NCI-H526 (cell line): Measurements from ENCODE around the gene IL4.
"Not testable (repeated sequence)": the region's sequence is repeated elsewhere in the genome, so short reads cannot be mapped to it uniquely, and the experiment has no call there.

Experiments
- DNase-seq, 2 experiments: peaks; one replicate each; lab custom pipeline; 2025; lab: John Stamatoyannopoulos, UW

Gene IL4

DNA sequence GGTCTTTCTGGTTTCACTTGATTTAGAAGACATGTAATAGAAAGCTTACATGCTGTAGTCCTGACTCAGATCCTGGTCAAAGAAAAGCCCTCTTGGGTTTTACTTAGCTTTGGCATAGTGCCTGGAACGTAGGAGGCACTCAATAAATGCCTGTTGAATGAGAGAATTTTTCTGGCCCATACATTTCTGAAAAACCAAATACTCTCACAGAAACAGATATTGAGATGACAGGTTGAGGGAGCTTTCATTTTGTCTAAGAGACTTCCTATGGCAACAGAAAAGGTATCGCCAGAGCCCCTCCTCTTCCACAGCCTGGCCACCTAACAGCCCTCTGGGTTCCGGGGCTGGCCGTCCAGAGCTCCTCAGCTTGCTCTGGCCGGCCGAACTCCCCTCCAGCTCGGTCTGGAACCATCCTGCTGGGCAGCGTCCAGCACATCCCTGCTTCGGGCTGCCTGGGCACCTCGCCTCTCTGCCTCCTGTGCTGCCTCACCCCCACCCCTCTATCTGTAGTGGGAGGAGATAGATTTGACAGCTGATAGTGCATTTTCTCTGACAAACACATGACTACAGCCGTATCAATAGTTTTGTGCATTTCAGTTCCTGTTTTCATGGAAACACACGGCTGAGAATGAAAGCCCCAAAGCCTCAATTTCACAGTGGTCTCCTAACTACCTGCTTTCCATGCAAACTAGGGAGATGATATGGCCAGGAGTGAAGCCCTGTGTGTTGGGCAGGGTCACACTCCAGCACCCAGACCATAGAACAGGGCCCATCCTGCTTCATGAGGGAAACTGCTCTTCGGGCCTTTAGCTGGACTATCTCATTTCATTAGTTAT, 1.1 kb downstream of the IL4 start:
- no peak for DNase-seq

DNA sequence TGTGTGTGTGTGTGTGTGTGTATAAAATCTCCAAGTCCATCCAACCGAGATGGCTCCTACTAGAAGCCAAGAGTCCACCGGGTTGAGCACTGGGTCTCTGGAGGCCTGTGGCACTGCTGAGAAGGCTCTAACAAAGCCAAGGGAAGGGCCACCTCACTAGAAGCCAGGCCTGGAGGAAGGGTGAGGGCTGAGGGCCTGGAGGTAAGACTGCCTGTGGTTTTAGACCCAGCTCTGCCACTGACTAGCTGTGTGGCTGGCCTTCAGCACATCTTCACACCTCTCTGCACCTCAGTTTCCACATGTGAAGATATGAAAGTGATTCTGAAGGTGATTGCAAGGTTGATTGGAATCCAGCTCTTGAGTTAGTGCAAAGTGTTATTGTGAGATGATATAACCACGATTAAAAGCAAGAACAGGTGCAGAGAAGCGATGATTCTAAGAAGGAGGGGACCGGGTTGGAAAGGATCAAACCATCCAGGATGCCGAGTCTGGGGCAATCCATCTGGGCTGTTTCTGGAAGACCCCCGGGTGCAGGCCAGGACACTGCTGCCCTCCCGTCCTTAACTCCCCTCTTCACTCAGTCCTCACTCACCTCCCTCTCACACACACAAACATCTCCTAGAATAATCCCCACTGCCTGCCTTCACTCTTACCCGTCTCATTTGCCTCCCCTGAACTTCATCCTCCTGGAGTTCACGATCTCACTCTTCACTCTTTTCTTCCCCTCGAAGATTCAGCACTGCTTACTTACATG, 2.3 kb downstream of the IL4 start:
- no peak for DNase-seq

DNA sequence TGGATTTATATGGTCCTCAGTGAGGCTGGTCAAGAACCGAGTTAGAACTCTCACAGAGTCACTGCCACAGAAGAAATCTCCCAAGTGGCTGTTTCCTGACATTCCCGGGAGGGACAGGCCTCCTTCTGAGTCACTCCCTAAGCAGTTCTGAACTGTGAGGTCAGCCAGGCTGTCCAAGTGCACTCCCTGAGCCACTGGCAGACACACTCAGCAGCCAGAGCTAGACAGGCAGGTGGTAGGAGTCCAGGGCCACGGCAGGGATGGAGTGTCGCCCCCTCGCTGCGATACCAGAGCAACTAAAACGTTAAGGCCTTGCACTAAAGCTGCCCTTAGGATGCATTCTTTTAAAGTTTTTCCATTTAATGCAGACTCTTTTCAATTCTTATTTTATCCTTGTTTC, 3.4 kb downstream of the IL4 start:
- no peak for DNase-seq

DNA sequence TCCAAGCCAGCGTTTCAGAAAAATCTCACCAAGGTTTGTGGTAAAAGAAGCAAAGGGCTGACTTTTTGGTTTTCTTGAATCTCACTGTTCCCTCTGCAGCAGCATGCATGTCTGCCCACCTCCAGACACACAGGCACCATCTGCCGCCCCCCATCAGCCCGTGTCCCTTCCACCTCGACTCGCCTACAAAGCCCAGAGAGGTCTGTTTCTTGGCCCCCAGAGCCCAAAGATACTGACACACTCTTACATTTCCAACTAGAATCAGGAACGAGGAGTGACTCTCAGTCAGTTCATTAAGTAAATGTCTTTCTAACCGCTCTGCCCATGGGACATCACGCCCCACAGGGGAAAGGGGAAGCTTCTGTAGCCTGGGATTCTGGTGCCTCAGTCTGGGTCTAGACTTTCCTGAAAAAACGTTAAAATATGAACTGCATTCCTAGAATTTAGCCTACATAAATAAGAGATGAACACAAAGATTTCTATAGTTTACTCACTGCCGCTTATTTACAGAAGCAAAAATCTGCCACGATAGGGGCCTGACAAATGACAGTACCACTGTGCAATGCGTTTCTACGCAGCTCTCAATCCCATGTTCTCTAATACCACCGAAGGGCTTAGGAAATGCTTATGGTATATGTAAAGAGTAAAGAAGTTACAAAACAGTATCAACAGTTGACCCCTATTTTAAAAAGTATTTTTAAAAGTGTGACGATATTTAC, 4.1 kb downstream of the IL4 start:
- no peak for DNase-seq

DNA sequence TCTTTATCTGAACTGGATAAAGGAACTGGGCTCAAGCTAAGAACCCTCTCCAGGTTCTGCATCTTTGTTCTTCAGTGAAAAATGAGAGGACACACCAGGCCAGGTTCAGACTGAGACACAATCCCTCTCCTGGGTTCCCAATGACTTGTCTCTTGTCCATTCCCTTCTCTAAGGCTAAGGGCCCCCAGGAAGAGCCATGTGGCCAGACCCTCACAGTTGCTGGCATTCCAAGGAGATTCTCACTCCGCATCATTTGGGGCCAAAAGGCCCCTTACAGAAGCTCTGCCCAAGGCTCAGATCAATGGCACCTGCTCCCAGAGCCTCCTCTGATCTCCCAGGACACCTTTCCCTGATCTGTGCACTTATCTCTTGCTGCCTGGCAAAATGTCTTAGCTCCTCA, 4.9 kb downstream of the IL4 start:
- DNase-seq = no peak

DNA sequence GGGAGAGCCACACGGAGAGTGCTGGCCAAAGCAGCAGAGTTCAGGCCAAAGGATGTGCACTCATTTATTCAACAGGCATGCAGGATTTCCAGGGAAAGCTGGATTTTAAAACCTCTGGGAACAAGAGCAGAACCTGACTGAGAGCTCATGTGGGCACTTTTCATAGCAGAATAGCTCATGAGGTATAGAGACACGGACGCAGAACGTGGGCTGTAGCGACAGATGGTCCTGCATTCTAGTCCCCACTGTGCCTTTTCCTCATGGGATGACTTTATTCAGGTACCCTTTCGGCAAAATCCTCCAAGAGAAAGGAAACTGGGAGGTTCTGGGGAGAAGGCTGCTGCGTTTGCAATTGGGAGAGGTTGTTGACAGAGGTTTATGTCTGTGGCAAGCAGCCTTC, 5.4 kb downstream of the IL4 start:
- DNase-seq = no peak

DNA sequence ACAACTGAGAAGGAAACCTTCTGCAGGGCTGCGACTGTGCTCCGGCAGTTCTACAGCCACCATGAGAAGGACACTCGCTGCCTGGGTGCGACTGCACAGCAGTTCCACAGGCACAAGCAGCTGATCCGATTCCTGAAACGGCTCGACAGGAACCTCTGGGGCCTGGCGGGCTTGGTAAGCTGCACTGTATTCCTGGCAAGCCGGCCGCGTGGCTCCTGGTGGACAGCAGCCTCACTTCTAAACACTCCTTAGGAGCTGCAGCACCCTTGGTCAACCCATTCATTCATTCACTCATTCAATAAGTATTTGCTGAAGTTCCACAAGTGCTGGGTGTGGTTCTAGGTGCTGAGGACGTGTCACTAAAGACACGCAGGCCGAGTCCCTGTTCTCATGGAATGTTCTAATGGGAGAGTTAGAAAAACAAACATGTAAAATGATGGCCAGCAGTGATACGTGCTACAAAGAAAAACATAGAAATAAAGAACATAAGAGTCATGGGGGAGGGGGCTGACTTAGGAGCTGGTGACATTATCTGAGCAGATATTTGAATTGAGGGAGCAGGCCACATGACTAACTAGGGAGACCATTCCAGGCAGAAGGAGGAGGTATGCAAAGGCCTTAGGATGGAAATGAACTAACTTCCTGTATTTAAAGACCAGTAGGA, 6.1 kb downstream of the IL4 start:
- DNase-seq = no peak

DNA sequence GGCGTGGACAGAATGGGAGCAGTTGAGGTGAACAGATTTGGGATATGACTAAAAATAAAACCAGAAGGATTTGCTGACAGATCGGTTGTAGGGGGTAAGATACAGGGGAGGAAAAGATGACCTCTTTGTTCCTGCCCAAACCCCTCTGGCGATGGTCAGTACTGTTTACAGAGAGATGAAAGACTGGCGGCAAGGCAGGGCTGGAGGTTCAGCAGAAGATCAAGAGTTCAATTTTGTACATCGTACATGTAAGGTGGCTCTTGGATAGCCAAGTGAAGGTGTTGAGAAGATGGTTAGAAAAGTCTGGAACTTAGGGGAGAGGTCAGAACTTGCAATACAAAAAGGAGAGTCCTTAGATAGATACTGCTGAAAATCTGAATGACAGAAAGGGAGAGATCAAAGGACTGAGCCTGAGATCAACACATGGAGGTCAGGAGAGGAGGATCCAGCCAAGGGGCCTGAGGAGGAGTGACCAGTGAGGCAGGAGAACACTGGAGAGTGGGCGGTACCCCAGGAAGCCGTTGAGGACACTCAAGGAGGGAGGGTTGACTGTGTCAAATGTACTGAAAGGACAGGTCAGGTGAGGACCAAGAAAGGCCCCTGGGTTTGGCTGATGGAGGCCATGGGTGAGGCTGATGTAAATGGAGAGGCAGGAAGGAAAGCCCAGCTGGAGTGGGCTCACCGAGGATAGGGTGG, 7.1 kb downstream of the IL4 start:
- DNase-seq = no peak

DNA sequence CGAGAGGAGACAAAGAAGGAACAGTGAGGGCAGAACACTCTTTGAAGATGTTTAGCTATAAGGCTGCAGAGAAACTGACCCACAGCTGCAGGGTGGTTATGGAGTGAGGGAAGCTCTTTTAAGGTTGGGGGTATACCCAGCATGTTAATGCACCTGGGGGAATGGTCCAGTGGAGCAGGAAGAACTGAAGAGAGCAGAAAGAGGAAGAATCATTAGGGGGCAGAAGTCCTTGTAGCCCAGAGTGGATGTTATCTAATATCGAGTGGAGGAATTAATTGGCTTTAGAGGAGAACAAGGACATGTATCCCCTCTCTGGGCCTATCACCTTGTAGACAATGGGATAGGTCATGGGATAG, 7.7 kb downstream of the IL4 start:
- no peak for DNase-seq

DNA sequence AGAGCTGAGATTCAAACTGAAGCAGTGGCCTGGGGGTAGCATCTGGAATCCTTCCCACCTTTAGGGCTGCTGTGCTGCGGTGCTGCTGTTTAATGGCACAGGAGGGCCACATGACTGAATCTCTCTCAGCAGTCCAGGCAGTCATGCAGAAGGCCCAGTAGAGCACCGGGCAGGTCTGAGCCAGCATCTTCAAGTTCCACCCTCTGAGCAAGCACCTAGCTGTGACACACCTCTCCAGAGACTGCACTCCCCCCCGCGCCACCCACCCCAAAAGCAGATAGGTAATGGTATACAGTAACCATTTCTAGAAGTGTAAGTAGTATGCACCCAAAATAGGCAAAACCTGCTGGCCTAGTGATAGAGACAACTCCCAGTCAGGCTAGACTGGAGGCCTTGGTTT, 8.2 kb downstream of the IL4 start:
- no peak for DNase-seq

DNA sequence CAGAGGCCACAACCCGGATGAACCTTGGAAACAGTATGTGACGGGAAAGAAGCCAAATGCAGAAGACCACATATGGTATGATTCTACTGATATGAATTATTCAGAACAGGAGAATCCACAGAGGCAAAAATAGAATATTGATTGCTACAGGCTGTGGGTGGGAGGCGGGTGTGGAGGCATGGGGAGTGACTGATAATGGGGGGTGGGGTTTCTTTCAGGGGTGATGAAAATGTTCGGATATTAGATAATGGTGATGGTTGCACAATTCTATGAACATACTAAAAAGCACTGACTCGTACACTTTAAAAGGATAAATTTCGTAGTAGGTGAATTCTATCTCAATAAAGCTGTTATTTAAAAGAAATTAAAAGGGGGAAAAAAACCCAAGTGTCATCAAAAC, 10.7 kb downstream of the IL4 start:
- no peak for DNase-seq

DNA sequence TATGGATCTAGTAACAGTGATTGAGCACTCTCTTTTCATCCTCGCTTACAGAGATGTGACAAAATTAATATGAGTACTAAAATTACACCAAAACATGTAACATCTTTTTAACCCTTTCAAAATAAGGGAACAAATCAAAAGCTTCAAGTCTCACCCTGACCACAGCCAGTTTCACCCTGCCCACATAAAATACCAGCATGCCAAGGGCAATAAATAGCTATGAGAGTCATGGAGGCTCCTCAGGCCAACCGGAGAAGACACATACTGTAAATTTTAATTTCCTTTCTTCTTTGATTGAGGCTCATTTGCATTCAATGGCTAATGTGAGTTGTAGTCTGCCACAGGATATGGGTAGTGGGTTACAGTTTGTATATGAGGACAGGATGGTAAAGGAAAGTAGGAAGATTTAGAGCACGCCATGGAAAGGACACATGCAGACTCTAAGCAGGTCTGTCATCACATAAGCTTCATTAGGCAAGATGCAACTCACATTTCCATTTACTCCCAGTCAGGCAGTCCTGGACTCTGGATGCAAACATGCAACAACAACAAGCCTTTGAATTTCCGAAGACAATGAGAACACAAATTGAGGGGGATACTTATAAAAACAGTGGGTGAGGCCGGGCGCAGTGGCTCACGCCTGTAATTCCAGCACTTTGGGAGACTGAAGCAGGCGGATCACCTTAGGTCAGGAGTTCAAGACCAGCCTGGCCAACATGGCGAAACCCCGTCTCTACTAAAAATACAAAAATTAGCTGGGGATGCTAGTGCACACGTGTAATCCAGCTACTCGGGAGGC, 11.3 kb downstream of the IL4 start:
- DNase-seq = no peak

DNA sequence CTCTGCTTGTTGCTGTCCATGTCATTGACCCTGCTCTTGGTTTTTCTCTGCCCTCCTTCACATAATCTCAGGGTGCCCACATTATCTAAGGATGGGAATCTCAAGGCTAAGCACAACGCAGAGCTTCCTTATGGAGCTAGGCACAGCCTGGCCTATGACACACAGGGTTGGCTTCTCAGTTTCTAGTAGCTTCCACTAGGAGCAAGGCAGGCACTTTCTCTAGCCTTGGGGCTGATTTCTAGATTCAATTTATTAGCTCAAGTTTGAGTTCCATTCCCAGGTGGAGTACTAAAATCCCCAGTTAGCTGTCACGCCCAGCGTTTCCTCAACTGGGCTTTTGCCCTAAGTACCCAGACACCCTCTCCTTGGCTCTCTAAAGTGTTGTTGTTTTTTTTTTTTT, 12.4 kb downstream of the IL4 start:
- no peak for DNase-seq

DNA sequence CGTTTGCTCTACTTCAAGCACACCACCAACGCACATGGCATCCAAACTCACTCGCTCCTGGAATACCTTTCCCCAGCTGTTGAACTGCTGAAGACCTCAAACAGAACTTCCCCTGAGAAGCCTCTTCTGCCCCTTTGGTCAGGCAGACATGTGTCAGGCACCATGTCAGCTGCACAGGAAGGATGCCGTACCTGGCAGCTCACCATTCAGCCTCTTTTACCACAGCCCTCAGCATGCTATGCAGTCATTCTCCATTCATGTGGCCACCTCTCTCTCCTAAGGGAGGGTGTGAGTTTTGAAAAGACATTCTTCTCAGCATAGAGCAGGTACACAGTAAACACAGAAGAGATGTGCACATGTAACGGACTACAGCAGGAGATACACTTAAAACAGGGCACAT, 14.2 kb downstream of the IL4 start:
- DNase-seq = no peak

DNA sequence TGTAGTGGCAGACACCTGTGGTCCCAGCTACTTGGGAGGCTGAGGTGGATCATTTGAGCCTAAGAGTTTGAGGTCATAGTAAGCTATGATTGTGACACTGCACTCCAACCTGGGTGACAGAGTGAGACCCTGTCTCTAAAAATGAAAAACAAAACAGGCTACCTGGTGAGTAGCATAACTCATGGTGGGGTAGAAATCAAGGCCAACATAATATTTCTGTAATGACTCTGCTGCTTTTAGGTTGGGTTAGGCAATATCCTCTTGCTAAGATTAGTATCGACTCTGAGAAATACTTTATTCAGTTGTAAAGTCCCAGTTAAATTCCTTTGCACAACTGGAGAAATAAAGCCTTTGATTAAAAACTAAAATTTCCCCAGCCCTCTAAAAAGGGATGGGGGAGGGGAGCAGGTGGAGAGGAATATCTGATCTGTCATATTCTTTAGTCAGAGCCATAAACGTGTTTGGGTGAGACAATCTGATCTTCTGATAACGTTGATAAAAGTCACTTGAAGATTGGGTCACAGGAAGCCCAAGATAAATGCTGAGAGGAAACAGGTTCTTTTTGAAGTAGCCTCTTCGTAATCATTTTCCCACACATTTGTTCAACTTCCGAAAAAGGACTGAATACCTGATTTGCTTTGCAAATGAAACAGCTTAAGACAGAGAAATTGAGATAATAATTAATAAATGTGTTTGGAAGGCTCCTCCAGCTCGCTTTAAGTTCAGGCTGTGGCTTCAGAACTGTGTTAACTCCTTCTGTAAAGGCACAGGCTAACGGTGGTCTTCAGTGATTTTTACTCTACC, 14.9 kb downstream of the IL4 start:
- DNase-seq = no peak

DNA sequence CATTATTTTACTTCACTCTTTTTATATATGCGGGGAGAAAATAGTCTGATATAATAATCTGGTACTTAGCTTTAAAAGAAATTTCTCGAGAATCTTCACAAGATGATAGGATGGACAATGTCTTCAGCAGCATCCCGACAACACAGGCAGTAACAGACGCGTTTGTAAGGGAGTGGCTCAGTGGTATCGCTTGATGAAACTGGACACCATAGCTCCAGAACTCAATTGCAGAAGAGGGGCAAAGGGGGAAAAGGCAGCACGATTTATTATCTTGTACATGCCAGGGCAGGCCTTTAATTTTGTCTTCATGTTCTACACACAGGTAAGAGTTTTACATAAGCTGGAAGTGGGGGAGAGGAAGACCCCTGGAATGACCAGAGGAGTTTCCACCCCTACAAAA, 15.7 kb downstream of the IL4 start:
- peak in 1 of 2 experiments; percentile 23 for DNase-seq

DNA sequence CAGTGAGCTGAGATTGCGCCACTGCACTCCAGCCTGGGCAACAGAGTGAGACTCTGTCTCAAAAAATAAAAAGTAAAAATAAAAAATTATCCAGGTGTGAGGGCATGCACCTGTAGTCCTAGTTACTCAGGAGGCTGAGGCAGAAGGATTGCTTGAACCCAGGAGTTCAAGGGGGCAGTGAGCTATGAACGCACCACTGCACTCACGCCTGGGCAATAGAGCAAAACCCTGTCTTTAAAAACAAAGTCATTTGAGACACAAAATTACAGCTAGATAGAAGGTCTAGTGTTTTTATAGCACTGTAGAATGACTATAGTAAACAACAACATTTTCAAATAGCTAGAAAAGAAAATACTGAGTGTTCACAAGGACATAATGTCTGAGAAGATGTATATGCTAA, 16.4 kb downstream of the IL4 start:
- no peak for DNase-seq

DNA sequence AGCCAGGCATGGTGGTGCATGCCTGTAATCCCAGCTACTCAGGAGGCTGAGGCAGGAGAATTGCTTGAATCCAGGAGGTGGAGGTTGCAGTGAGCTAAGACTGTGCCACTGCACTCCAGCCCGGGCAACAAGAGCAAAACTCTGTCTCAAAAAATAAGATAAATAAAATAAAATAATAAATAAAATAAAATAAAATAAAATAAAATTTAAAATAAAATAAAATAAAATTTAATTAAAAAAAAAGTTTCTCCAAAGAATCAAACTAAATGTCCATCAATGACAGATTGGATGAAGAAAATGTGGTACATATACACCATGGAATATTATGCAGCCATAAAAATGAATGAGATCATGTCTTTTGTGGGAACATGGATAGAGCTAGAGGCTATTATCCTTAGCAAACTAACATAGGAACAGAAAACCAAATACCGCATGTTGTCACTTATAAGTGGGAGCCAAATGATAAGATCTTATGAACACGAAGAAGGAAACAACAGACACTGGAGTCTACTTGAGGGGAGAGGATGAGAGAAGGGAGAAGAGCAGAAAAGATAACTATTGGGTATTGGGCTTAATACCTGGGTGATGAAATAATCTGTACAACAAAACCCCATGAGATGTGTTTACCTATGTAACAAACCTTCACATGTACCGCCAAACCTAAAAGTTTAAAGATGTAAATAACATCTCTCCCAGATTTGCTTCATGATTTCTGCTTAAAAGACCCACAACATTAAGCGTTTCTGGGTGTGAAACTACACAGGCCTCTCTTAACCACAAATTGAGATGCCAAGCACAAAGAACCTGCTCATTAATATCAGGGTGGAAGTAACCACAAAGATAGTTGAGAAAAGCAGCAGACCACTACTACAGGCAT, 18.2 kb downstream of the IL4 start:
- not testable (repeated sequence) for DNase-seq

DNA sequence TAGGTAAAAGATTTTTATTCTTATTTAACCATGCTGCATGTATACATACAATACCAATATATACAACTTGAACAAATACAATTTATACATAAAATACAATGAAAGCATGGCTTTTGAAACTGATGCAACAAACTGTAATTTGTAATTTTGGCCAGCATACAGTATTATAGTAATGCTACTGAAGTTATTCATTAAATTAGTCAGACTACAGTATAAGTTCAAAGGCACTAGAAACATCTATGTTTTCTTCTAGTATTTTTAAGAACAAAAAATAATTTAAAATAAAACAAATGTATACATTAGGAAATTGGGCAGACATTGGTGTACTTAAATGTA, 18.8 kb downstream of the IL4 start:
- no peak for DNase-seq
